Measurements from ENCODE around the gene ITGB1.

Gene ITGB1

GRCh38 chr10:32964270-32964669 lies 6.2 kb upstream of the ITGB1 start:
- TF ChIP-seq CTCF (IDR thresholded peaks at IDR 0.05; ENCODE audit: insufficient read depth, low read depth, low read length, missing control alignments), result no peak
- no peak for DNase-seq (ENCODE audit: low read depth)
- no peak overlapping the region for H3K4me3 ChIP-seq (ENCODE audit: low read depth, low read length)

- H3K4me3 ChIP-seq (ENCODE audit: low read depth, low read length), result no peak overlapping the region
- TF ChIP-seq CTCF (IDR thresholded peaks at IDR 0.05; ENCODE audit: insufficient read depth, low read depth, low read length, missing control alignments), result no peak
- no peak for DNase-seq (ENCODE audit: low read depth)
Measured at GRCh38 chr10:32963096-32963495, 5.1 kb upstream of the ITGB1 start.

- no peak for TF ChIP-seq CTCF (IDR thresholded peaks at IDR 0.05; ENCODE audit: insufficient read depth, low read depth, low read length, missing control alignments)
- H3K4me3 ChIP-seq (ENCODE audit: low read depth, low read length), result no peak overlapping the region
- no peak for DNase-seq (ENCODE audit: low read depth)
Measured at GRCh38 chr10:32962521-32962920, 4.5 kb upstream of the ITGB1 start.

- TF ChIP-seq CTCF (IDR thresholded peaks at IDR 0.05; ENCODE audit: insufficient read depth, low read depth, low read length, missing control alignments), result no peak
- no peak overlapping the region for H3K4me3 ChIP-seq (ENCODE audit: low read depth, low read length)
- no peak for DNase-seq (ENCODE audit: low read depth)
Measured at GRCh38 chr10:32961895-32962369, 3.9 kb upstream of the ITGB1 start.

GRCh38 chr10:32961343-32961894 lies 3.4 kb upstream of the ITGB1 start:
- H3K4me3 ChIP-seq (ENCODE audit: low read depth, low read length), result no peak overlapping the region
- DNase-seq (ENCODE audit: low read depth), result peak; percentile 37
- TF ChIP-seq CTCF (IDR thresholded peaks at IDR 0.05; ENCODE audit: insufficient read depth, low read depth, low read length, missing control alignments), result no peak

- H3K4me3 ChIP-seq (ENCODE audit: low read depth, low read length), result no peak overlapping the region
- TF ChIP-seq CTCF (IDR thresholded peaks at IDR 0.05; ENCODE audit: insufficient read depth, low read depth, low read length, missing control alignments), result no peak
- peak; percentile 39 for DNase-seq (ENCODE audit: low read depth)
Measured at GRCh38 chr10:32960022-32960421, 2.0 kb upstream of the ITGB1 start.

Data from GM12865 (cell line).